GM18526 (cell line): ENCODE data around the gene OR4C13.
"Not testable (repeated sequence)": the region's sequence is repeated elsewhere in the genome, so short reads cannot be mapped to it uniquely, and the experiment has no call there.

Experiments used
- POLR2A ChIP-seq: IDR thresholded peaks from 3 replicates; pipeline ENCODE4 v1.6.1; 2011; ENCODE audit not compliant: insufficient read length; ENCODE audit errors: extremely low read depth

OR4C13 gene

DNA sequence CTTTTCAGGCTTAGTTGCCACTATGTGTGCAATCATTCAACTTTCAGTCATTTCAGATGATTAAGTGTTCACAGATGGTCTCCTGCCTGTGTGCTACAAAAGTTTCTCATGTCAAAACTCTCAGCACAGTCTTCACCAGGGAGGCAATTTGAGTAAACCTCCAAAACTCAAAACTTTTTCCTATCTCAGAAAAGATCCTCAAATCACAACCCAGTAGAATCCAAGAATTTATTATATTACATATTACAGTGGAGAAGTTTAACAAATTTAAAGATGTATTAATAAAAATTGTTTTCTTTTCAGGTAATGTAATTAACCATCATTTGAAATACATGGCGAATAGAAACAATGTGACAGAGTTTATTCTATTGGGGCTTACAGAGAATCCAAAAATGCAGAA lies at the start of gene OR4C13:
Gene OR4C13 (plus strand): TSS at position 301 of the 400 bp plus-strand sequence. CDS start 32 bp downstream, at position 333.
- no peak for TF ChIP-seq POLR2A

DNA sequence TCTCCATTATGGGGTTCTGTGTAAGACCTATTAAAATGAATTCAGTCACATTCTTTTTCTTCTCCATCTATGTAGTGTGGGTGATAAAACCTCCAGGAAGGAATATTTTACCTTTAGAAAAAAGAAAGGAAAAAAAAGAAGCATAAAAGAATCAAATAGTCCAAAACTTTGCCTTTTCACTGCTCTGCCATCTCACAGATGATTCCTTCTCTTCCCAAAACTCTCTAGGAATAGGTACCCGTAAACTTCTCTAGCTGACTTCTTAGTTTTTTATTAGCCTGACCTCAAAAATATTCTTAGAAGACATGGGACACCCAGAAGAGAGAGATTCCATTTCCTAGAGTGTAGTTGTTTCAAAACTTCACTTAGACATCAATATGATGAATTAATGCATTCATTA lies 30.2 kb downstream of the OR4C13 start, which contains the start of gene OR4C12:
Gene OR4C12 (minus strand): TSS at position 101 of the 400 bp plus-strand sequence. CDS start 34 bp downstream, at position 67.
- not testable (repeated sequence) for TF ChIP-seq POLR2A

DNA sequence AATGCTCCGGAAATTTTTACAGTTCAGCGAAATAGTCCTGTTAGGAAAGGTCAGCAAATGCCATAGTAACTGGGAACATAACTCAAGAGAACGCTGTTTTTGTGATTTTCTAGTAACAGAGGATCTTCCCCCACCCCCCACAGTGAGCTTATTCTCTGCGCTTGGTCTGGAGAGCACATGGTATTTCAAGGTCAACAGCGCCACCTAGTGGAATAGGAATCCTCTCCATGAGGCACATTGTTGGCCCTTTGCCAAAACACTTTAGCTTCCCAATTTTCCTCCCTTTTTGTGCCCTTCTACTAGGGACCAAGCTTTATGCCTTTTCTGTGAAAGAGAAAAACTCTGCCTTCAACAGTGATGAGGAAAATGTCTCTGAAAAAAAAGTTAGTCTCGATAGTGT lies 43.4 kb downstream of the OR4C13 start:
- no peak for TF ChIP-seq POLR2A
